ENCODE results near the gene REEP1. TPM values are rescaled to one million over a fixed set of nuclear protein-coding genes. Genes with fewer than 3 reads are reported as not detected.

REEP1 gene
- total and polyA plus RNA-seq, 2 of the 4 experiments (the other 2 are of a cell fraction), result under 0.01 to 0.03 TPM

GRCh38 chr2:86176597-86176996 lies 160.8 kb downstream of the REEP1 start:
- Histone ChIP-seq H2BK5ac (ENCODE audit: low read depth, low read length, poor library complexity, severe bottlenecking) (no peak overlapping the region), H3K4me3 (ENCODE audit: insufficient read depth, low read depth, low read length) (no peak overlapping the region), H2AK9ac (replicated peaks; ENCODE audit: low read depth, low read length, poor library complexity) (no peak overlapping the region), H3K23ac (ENCODE audit: low read depth, low read length) (no peak overlapping the region), H2AK5ac (ENCODE audit: low read depth, low read length) (no peak overlapping the region), H4K5ac (ENCODE audit: low read depth, low read length) (no peak overlapping the region), H3K9me1 (ENCODE audit: insufficient read depth, low read length) (peaks cover 2% of the 10 kb centered on the region; the same call in 1 of the 2 replicates), H3K4me2 (ENCODE audit: low read depth, low read length) (no peak overlapping the region), H3K27ac (ENCODE audit: insufficient read depth, low read length) (no peak overlapping the region), H4K91ac (ENCODE audit: insufficient read depth, low read depth, low read length) (no peak overlapping the region), H3K56ac (ENCODE audit: extremely low read depth, insufficient read depth, low read length) (no peak overlapping the region), H3K36me3 (ENCODE audit: control insufficient read depth, insufficient read depth, low read length) (peaks cover 26% of the 10 kb centered on the region), H3K27me3 (ENCODE audit: control insufficient read depth, insufficient read depth, low read length) (no peaks in the 10 kb centered on the region), H4K20me1 (ENCODE audit: insufficient read depth, low read length) (peaks cover 3% of the 10 kb centered on the region), H2AFZ (replicated peaks; ENCODE audit: low read length, poor library complexity) (no peak overlapping the region), H3K14ac (replicated peaks; ENCODE audit: low read depth, low read length) (no peak overlapping the region), H3K9ac (ENCODE audit: low read depth, low read length) (no peak overlapping the region), H3K18ac (ENCODE audit: low read depth, low read length) (no peak overlapping the region), H2BK20ac (ENCODE audit: low read depth, low read length) (no peak overlapping the region), H3K4ac (ENCODE audit: low read depth, low read length) (no peak overlapping the region), H3K4me1 (ENCODE audit: control insufficient read depth, insufficient read depth, low read length) (0 out of 2 replicates have a peak, but pooled peaks cover 1% of the 10 kb centered on the region), H4K8ac (ENCODE audit: low read depth in 2 of 2, low read length in 2 of 2) (no peak overlapping the region), H2BK15ac (ENCODE audit: low read depth, low read length) (no peak overlapping the region), H2BK120ac (ENCODE audit: low read depth, low read length) (no peak overlapping the region), H3K9me3 (ENCODE audit: control insufficient read depth, insufficient read depth, low read length) (no peaks in the 10 kb centered on the region), H3K79me1 (ENCODE audit: low read depth in 1 of 2, low read length in 2 of 2) (peaks cover 19 to 32% of the 10 kb centered on the region in 2 experiments)
- ATAC-seq (ENCODE audit: low read depth) (peak; percentile 17; the same call in 1 of the 2 replicates), DNase-seq (peak; percentile 26)
- TF ChIP-seq USF2 (IDR thresholded peaks at IDR 0.05; ENCODE audit: low read depth, low read length) (no peak), NFE2L2 (IDR thresholded peaks at IDR 0.05; ENCODE audit: low read depth, low read length) (no peak), SMC3 (IDR thresholded peaks at IDR 0.05; ENCODE audit: low read depth, low read length) (no peak), POLR2A (IDR thresholded peaks at IDR 0.05; ENCODE audit: low read depth, low read length) (no peak), MAFK (IDR thresholded peaks at IDR 0.05; ENCODE audit: low read depth, low read length) (no peak), CEBPB (IDR thresholded peaks at IDR 0.05; ENCODE audit: low read depth, low read length) (no peak), RFX5 (IDR thresholded peaks at IDR 0.05; ENCODE audit: low read depth, low read length) (no peak), CHD1 (IDR thresholded peaks at IDR 0.05; ENCODE audit: low read depth, low read length) (no peak), BHLHE40 (IDR thresholded peaks at IDR 0.05; ENCODE audit: low read depth, low read length) (no peak), RAD21 (IDR thresholded peaks at IDR 0.05; ENCODE audit: low read length) (no peak), FOS (IDR thresholded peaks at IDR 0.05; ENCODE audit: low read depth, low read length) (no peak), MXI1 (IDR thresholded peaks at IDR 0.05; ENCODE audit: borderline replicate concordance, low read depth, low read length) (no peak)
- ChIA-PET POLR2A (ENCODE audit: unreplicated experiment) (interaction anchor here (0.7 kb wide), 1 partner anchor 233 kb away, joined by 8 read pairs; no protein-coding TSS in a partner anchor), CTCF (interaction anchor here (1.1 kb wide), 1 partner anchor 18 kb away, joined by 3 read pairs; no protein-coding TSS in a partner anchor)
- intact Hi-C loops (cut with micrococcal nuclease) (no loop called here), in situ Hi-C loops (cut with MboI; ENCODE audit: low sequenced_read_pairs) (no loop called here), dilution Hi-C loops (cut with HindIII; ENCODE audit: low sequenced_read_pairs, unreplicated experiment) (no loop called here)
- BruUV-seq (replicated peaks), result no TSS peak

All from IMR-90 (cell line).